K562 (cell line): ENCODE results near the gene RASAL1. TPM values are rescaled to one million over a fixed set of nuclear protein-coding genes. Genes with fewer than 3 reads are reported as not detected.

Experiments used
- ATAC-seq: fragments of 200-7000 bp; cut with Tn5 transposase; 3 replicates; pipeline ENCODE4 v1.9.1; 2020; ENCODE audit warnings: moderate library complexity
- BruUV-seq: library from RNA; stranded (reverse); fragments of 400-500 nt; replicated peaks from 2 replicates; lab custom pipeline; 2021; lab: Mats Ljungman, UMichigan
- CTCF ChIA-PET: fragments of 300-600 bp; formaldehyde crosslinking; extraction: SDS; loops from one replicate; lab custom pipeline; 2021; ENCODE audit warnings: low intra/inter-chr PET ratio; lab: Yijun Ruan, JAX
- POLR2A ChIA-PET: fragments of 300-600, 350-650 bp; sonication (Branson Sonifier 250); formaldehyde crosslinking; extraction: SDS; loops from one replicate; lab custom pipeline; 2021; ENCODE audit warnings: antibody characterized with exemption, inconsistent platforms; lab: Yijun Ruan, JAX
- DNase-seq, 4 experiments: peaks; one replicate each; pipeline versions ENCODE4 v3.0.0 to v3.0.0-alpha.2; 2011 to 2018; ENCODE audit warnings: low spot score in 3 of 4, mixed read lengths in 3 of 4; ENCODE audit errors: extremely low read depth in 1 of 4
- FAIRE-seq: peaks from 2 replicates; lab custom pipeline; 2011; peaks lifted over from hg19 to GRCh38; lab: Jason Lieb, UNC
- H2AFZ ChIP-seq: 2 replicates; pipeline ENCODE4 v1.6.0; 2011; ENCODE audit warnings: low read depth, low read length, control low read depth, inconsistent platforms
- H3K27ac ChIP-seq: fragments of 200-600 bp; 3 replicates; pipeline ENCODE4 v1.8.0; 2011; ENCODE audit warnings: low read depth, mild to moderate bottlenecking, control low read depth, inconsistent platforms, low read length, moderate library complexity, mixed read lengths; ENCODE audit errors: extremely low read depth
- H3K27me3 ChIP-seq, 2 experiments: fragments of 300-600 bp in 1 of 2; 2 replicates in 1 of 2; 3 replicates in 1 of 2; pipeline versions ENCODE4 v1.6.0 to v1.8.0; 2011; ENCODE audit warnings: inconsistent platforms in 2 of 2, low read length in 2 of 2, mild to moderate bottlenecking in 1 of 2, mixed read lengths in 1 of 2, moderate library complexity in 1 of 2; ENCODE audit not compliant: control insufficient read depth in 2 of 2, insufficient read depth in 2 of 2
- H3K36me3 ChIP-seq: fragments of 300-600 bp; 3 replicates; pipeline ENCODE4 v1.8.0; 2011; ENCODE audit warnings: mild to moderate bottlenecking, low read length, inconsistent platforms; ENCODE audit not compliant: control insufficient read depth, insufficient read depth
- H3K4me1 ChIP-seq, 2 experiments: fragments of 200-600 bp in 1 of 2; replicated peaks in 1 of 2; 2 replicates in 1 of 2; 3 replicates in 1 of 2; pipeline versions ENCODE4 v1.5.1 to v1.8.0; 2011; ENCODE audit warnings: inconsistent platforms in 2 of 2, low read length in 2 of 2, mild to moderate bottlenecking in 1 of 2, mixed read lengths in 1 of 2, moderate library complexity in 1 of 2; ENCODE audit not compliant: control insufficient read depth in 2 of 2, insufficient read depth in 2 of 2
- H3K4me2 ChIP-seq: 2 replicates; pipeline ENCODE4 v1.6.1; 2011; ENCODE audit warnings: low read length, control low read depth, inconsistent platforms, mixed read lengths; ENCODE audit not compliant: insufficient read depth
- H3K4me3 ChIP-seq: fragments of 200-600 bp; sonication (generic), shearing (Covaris generic); 2 replicates; pipeline ENCODE4 v1.5.1; 2016; ENCODE audit warnings: control low read depth, inconsistent platforms
- H3K79me2 ChIP-seq: fragments of 200-600 bp; 3 replicates; pipeline ENCODE4 v1.8.0; 2011; ENCODE audit warnings: low read length, inconsistent platforms; ENCODE audit not compliant: control insufficient read depth, insufficient read depth
- H3K9ac ChIP-seq, 2 experiments: 2 replicates each; pipeline versions ENCODE4 v1.6.0 to v1.6.1; 2011; ENCODE audit warnings: low read depth in 2 of 2, low read length in 2 of 2, control low read depth in 1 of 2, inconsistent platforms in 1 of 2, mild to moderate bottlenecking in 1 of 2, mixed read lengths in 1 of 2; ENCODE audit not compliant: insufficient read depth in 1 of 2
- H3K9me1 ChIP-seq: one replicate; pipeline ENCODE4 v1.6.0; 2011; ENCODE audit warnings: inconsistent platforms, mild to moderate bottlenecking, low read length, moderate library complexity; ENCODE audit not compliant: control insufficient read depth, insufficient read depth
- H3K9me3 ChIP-seq: replicated peaks from 2 replicates; pipeline ENCODE4 v1.5.1; 2011; ENCODE audit warnings: low read depth, low read length, inconsistent platforms; ENCODE audit not compliant: control insufficient read depth, insufficient read depth
- H4K20me1 ChIP-seq: replicated peaks from 2 replicates; pipeline ENCODE4 v1.6.1; 2011; ENCODE audit warnings: low read length, inconsistent platforms, mixed read lengths; ENCODE audit not compliant: control insufficient read depth, insufficient read depth
- BCOR ChIP-seq: fragments of 450-650 bp; IDR thresholded peaks from 2 replicates; pipeline ENCODE4 v1.6.1; 2016
- GATAD2A ChIP-seq: fragments of 450-650 bp; IDR thresholded peaks from 2 replicates; pipeline ENCODE4 v1.6.1; 2017
- GTF2A2 ChIP-seq: IDR thresholded peaks from 2 replicates; pipeline ENCODE4 v1.6.1; 2016; ENCODE audit warnings: mild to moderate bottlenecking, missing genetic modification characterization, missing compliant biosample characterization
- HOXB6 ChIP-seq: fragments of 250-450 bp; sonication (Bioruptor Pico); IDR thresholded peaks from 2 replicates; pipeline ENCODE4 v1.5.1; 2022; ENCODE audit warnings: mild to moderate bottlenecking, borderline replicate concordance
- RBM25 ChIP-seq: fragments of 200-400 bp; formaldehyde crosslinking; IDR thresholded peaks from 2 replicates; pipeline ENCODE4 v1.6.1; 2018; ENCODE audit warnings: low read length, low read depth, moderate library complexity; ENCODE audit not compliant: severe bottlenecking
- SMARCA5 ChIP-seq: fragments of 450-650 bp; IDR thresholded peaks from 2 replicates; pipeline ENCODE4 v1.6.1; 2016
- SPI1 ChIP-seq: IDR thresholded peaks from 2 replicates; pipeline ENCODE4 v1.6.1; 2011; ENCODE audit warnings: low read depth, low read length, control low read depth, borderline replicate concordance
- ZNF134 ChIP-seq: fragments of 250-450 bp; sonication (Bioruptor Pico); conservative IDR thresholded peaks from 2 replicates; pipeline ENCODE4 v1.4.0; 2020
- ZNF41 ChIP-seq: fragments of 250-450 bp; sonication (Bioruptor Pico); conservative IDR thresholded peaks from 2 replicates; pipeline ENCODE4 v1.4.0; 2020; ENCODE audit warnings: mild to moderate bottlenecking
- WGBS: fragments of 100-300 bp; shearing (Covaris generic); methylation state at CpG from one replicate; pipeline ENCODE4 v1.1.6; 2016; ENCODE audit warnings: low coverage, mixed read lengths; ENCODE audit not compliant: insufficient coverage; ENCODE audit errors: missing lambda C conversion rate; 5-methylcytosine and 5-hydroxymethylcytosine counted together
- in situ Hi-C: fragments of 300-500 bp; cut with MboI; formaldehyde crosslinking; loops from 4 replicates; pipeline ENCODE4 v1.15.0; 2018; ENCODE audit warnings: inconsistent platforms, mixed read lengths
- intact Hi-C: fragments of 100-400 bp; cut with micrococcal nuclease; formaldehyde crosslinking; loops from 2 replicates; pipeline ENCODE4 v1.14.2; 2022
- polyA plus RNA-seq, 8 experiments: library from polyadenylated mRNA; depleted of rRNA in 4 of 8; stranded (reverse) in 5 of 8; unstranded in 3 of 8; fragments of >200 nt; fragmentation: Nextera tagmentation in 2 of 8; fragmentation: Illumina TruSeq in 1 of 8; extraction: Ambion mirVana in 2 of 8; extraction: Trizol in 1 of 8; gene quantifications; 2 replicates each; pipeline versions ENCODE4 v1.2.1 to v1.2.3, GENCODE V29; 2011 to 2014; ENCODE audit warnings: inconsistent platforms in 1 of 8, missing spikeins in 1 of 8
- total RNA-seq, 7 experiments: library from RNA; depleted of rRNA in 6 of 7; stranded (reverse); fragments of >200 nt in 6 of 7; fragmentation: Illumina TruSeq in 2 of 7; extraction: Trizol in 2 of 7; gene quantifications; 2 replicates each; pipeline versions ENCODE4 v1.2.1 to v1.2.3, GENCODE V29; 2011 to 2021; ENCODE audit warnings: low replicate concordance in 1 of 7
- TF ChIP-seq, protein P1 (sequence below): fragments of 450-650 bp; IDR thresholded peaks from 2 replicates; pipeline ENCODE4 v1.6.1; 2016
- TF ChIP-seq, protein P2 (sequence below), 2 experiments: fragments of 150-350 bp in 1 of 2; IDR thresholded peaks; 2 replicates each; pipeline ENCODE4 v1.6.1; 2012 to 2016; ENCODE audit warnings: low read depth in 2 of 2, low read length in 2 of 2, mild to moderate bottlenecking in 1 of 2, moderate library complexity in 1 of 2

Gene RASAL1
- total and polyA plus RNA-seq, 9 of the 15 experiments (the other 6 are each of a cell fraction or from before 2014, with no cell fraction given) = 0.06 to 0.16 (median 0.14) TPM; not detected in 6

DNA sequence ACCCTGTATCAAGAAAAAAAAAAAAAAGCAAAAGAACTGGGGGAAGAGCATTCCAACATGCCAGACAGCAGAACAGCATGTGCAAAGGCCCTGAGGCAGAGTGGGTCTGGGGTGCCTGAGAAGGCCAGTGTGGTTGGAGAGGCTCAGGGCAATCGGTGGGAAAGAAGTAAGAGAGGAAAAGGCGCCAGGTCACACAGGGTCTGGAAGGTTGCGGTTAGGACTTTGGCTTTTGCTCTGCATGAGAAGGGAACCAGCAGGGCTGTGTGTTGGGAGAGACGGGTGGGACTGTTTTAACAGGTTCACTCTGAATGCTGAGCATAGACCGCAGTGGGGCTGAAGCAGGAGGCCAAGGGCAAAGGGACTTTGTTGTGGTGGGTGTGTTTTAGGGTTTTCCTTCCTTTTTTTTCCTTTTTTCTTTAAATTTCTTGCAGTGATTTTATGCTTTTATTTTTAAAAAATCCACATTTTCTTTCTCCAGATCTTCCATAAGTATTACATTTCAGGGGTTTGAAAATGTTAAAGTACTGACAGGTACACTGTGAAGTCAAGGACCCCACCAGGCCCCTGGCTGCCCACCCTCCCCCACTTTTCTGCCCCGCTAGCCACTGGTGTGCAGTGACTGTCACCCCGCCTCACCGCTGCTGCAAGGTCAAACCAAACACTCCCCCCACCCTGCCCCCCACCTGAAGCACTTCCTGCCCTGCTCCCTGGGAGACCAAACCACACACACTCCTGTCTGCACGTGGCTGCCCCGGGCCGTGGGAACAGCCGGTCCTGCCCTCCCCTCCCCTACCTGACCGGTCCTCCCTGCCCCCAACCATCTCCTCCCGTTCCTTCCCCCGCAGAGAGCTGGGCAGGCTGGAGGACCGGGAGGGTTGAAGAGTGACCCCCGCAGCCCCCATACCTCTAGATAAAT lies 49.1 kb downstream of the RASAL1 start:
- Histone ChIP-seq H3K9me1 (no peaks in the 10 kb centered on the region), H3K27me3 (peaks cover 3 to 37% of the 10 kb centered on the region in 2 experiments), H3K79me2 (no peaks in the 10 kb centered on the region), H3K4me1 (peaks cover 0 to 16% of the 10 kb centered on the region in 2 experiments; a peak in 3 of 5 replicates), H3K36me3 (no peaks in the 10 kb centered on the region), H3K4me3 (no peak overlapping the region), H3K4me2 (no peak overlapping the region), H3K9me3 (no peaks in the 10 kb centered on the region), H2AFZ (no peak overlapping the region), H3K27ac (no peak overlapping the region), H4K20me1 (peaks cover 4% of the 10 kb centered on the region; the same call in 1 of the 2 replicates), H3K9ac (no peak overlapping the region)
- POLR2A ChIA-PET = no interaction called here
- intact Hi-C loops (no loop called here), in situ Hi-C loops (no loop called here)
- DNase-seq = no peak
- FAIRE-seq = no peak
- WGBS = under 1% methylated on average over 15 of the region's 17 CpGs
- TF ChIP-seq GTF2A2 (no peak), GATAD2A (no peak), RBM25 (peak; percentile 69), ZNF134 (CRISPR knock-in tag) (no peak), SPI1 (no peak), BCOR (peak; percentile 49; the same call in 1 of the 2 replicates), ZNF41 (CRISPR knock-in tag) (no peak), SMARCA5 (0 out of 2 replicates have a peak, but pooled peaks have one; percentile 30), HOXB6 (CRISPR knock-in tag) (no peak)
- TF ChIP-seq, protein P1, sequence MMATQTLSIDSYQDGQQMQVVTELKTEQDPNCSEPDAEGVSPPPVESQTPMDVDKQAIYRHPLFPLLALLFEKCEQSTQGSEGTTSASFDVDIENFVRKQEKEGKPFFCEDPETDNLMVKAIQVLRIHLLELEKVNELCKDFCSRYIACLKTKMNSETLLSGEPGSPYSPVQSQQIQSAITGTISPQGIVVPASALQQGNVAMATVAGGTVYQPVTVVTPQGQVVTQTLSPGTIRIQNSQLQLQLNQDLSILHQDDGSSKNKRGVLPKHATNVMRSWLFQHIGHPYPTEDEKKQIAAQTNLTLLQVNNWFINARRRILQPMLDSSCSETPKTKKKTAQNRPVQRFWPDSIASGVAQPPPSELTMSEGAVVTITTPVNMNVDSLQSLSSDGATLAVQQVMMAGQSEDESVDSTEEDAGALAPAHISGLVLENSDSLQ = no peak
- TF ChIP-seq, protein P2, sequence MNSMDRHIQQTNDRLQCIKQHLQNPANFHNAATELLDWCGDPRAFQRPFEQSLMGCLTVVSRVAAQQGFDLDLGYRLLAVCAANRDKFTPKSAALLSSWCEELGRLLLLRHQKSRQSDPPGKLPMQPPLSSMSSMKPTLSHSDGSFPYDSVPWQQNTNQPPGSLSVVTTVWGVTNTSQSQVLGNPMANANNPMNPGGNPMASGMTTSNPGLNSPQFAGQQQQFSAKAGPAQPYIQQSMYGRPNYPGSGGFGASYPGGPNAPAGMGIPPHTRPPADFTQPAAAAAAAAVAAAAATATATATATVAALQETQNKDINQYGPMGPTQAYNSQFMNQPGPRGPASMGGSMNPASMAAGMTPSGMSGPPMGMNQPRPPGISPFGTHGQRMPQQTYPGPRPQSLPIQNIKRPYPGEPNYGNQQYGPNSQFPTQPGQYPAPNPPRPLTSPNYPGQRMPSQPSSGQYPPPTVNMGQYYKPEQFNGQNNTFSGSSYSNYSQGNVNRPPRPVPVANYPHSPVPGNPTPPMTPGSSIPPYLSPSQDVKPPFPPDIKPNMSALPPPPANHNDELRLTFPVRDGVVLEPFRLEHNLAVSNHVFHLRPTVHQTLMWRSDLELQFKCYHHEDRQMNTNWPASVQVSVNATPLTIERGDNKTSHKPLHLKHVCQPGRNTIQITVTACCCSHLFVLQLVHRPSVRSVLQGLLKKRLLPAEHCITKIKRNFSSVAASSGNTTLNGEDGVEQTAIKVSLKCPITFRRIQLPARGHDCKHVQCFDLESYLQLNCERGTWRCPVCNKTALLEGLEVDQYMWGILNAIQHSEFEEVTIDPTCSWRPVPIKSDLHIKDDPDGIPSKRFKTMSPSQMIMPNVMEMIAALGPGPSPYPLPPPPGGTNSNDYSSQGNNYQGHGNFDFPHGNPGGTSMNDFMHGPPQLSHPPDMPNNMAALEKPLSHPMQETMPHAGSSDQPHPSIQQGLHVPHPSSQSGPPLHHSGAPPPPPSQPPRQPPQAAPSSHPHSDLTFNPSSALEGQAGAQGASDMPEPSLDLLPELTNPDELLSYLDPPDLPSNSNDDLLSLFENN (IDR thresholded peaks at IDR 0.05; ENCODE audit: low read depth in 2 of 2, low read length in 2 of 2) = no peak
- CTCF ChIA-PET = no interaction called here
- BruUV-seq = no TSS peak
- ATAC-seq = no peak
